K562 (cell line): Measurements from ENCODE around the gene SLC7A6. TPM values are rescaled to one million over a fixed set of nuclear protein-coding genes. Genes with fewer than 3 reads are reported as not detected.

Source experiments
- ATAC-seq: fragments of 200-7000 bp; cut with Tn5 transposase; 3 replicates; pipeline ENCODE4 v1.9.1; 2020; ENCODE audit warnings: moderate library complexity
- BruUV-seq: library from RNA; stranded (reverse); fragments of 400-500 nt; replicated peaks from 2 replicates; lab custom pipeline; 2021; lab: Mats Ljungman, UMichigan
- CTCF ChIA-PET: fragments of 300-600 bp; formaldehyde crosslinking; extraction: SDS; loops from one replicate; lab custom pipeline; 2021; ENCODE audit warnings: low intra/inter-chr PET ratio; lab: Yijun Ruan, JAX
- POLR2A ChIA-PET: fragments of 300-600, 350-650 bp; sonication (Branson Sonifier 250); formaldehyde crosslinking; extraction: SDS; loops from one replicate; lab custom pipeline; 2021; ENCODE audit warnings: antibody characterized with exemption, inconsistent platforms; lab: Yijun Ruan, JAX
- DNase-seq, 4 experiments: peaks; one replicate each; pipeline versions ENCODE4 v3.0.0 to v3.0.0-alpha.2; 2011 to 2018; ENCODE audit warnings: low spot score in 3 of 4, mixed read lengths in 3 of 4; ENCODE audit errors: extremely low read depth in 1 of 4
- FAIRE-seq: peaks from 2 replicates; lab custom pipeline; 2011; peaks lifted over from hg19 to GRCh38; lab: Jason Lieb, UNC
- H2AFZ ChIP-seq: 2 replicates; pipeline ENCODE4 v1.6.0; 2011; ENCODE audit warnings: low read depth, low read length, control low read depth, inconsistent platforms
- H3K27ac ChIP-seq: fragments of 200-600 bp; 3 replicates; pipeline ENCODE4 v1.8.0; 2011; ENCODE audit warnings: low read depth, mild to moderate bottlenecking, control low read depth, inconsistent platforms, low read length, moderate library complexity, mixed read lengths; ENCODE audit errors: extremely low read depth
- H3K27me3 ChIP-seq, 2 experiments: fragments of 300-600 bp in 1 of 2; 2 replicates in 1 of 2; 3 replicates in 1 of 2; pipeline versions ENCODE4 v1.6.0 to v1.8.0; 2011; ENCODE audit warnings: inconsistent platforms in 2 of 2, low read length in 2 of 2, mild to moderate bottlenecking in 1 of 2, mixed read lengths in 1 of 2, moderate library complexity in 1 of 2; ENCODE audit not compliant: control insufficient read depth in 2 of 2, insufficient read depth in 2 of 2
- H3K36me3 ChIP-seq: fragments of 300-600 bp; 3 replicates; pipeline ENCODE4 v1.8.0; 2011; ENCODE audit warnings: mild to moderate bottlenecking, low read length, inconsistent platforms; ENCODE audit not compliant: control insufficient read depth, insufficient read depth
- H3K4me1 ChIP-seq, 2 experiments: fragments of 200-600 bp in 1 of 2; replicated peaks in 1 of 2; 2 replicates in 1 of 2; 3 replicates in 1 of 2; pipeline versions ENCODE4 v1.5.1 to v1.8.0; 2011; ENCODE audit warnings: inconsistent platforms in 2 of 2, low read length in 2 of 2, mild to moderate bottlenecking in 1 of 2, mixed read lengths in 1 of 2, moderate library complexity in 1 of 2; ENCODE audit not compliant: control insufficient read depth in 2 of 2, insufficient read depth in 2 of 2
- H3K4me2 ChIP-seq: 2 replicates; pipeline ENCODE4 v1.6.1; 2011; ENCODE audit warnings: low read length, control low read depth, inconsistent platforms, mixed read lengths; ENCODE audit not compliant: insufficient read depth
- H3K4me3 ChIP-seq: fragments of 200-600 bp; sonication (generic), shearing (Covaris generic); 2 replicates; pipeline ENCODE4 v1.5.1; 2016; ENCODE audit warnings: control low read depth, inconsistent platforms
- H3K79me2 ChIP-seq: fragments of 200-600 bp; 3 replicates; pipeline ENCODE4 v1.8.0; 2011; ENCODE audit warnings: low read length, inconsistent platforms; ENCODE audit not compliant: control insufficient read depth, insufficient read depth
- H3K9ac ChIP-seq, 2 experiments: 2 replicates each; pipeline versions ENCODE4 v1.6.0 to v1.6.1; 2011; ENCODE audit warnings: low read depth in 2 of 2, low read length in 2 of 2, control low read depth in 1 of 2, inconsistent platforms in 1 of 2, mild to moderate bottlenecking in 1 of 2, mixed read lengths in 1 of 2; ENCODE audit not compliant: insufficient read depth in 1 of 2
- H3K9me1 ChIP-seq: one replicate; pipeline ENCODE4 v1.6.0; 2011; ENCODE audit warnings: inconsistent platforms, mild to moderate bottlenecking, low read length, moderate library complexity; ENCODE audit not compliant: control insufficient read depth, insufficient read depth
- H3K9me3 ChIP-seq: replicated peaks from 2 replicates; pipeline ENCODE4 v1.5.1; 2011; ENCODE audit warnings: low read depth, low read length, inconsistent platforms; ENCODE audit not compliant: control insufficient read depth, insufficient read depth
- H4K20me1 ChIP-seq: replicated peaks from 2 replicates; pipeline ENCODE4 v1.6.1; 2011; ENCODE audit warnings: low read length, inconsistent platforms, mixed read lengths; ENCODE audit not compliant: control insufficient read depth, insufficient read depth
- BHLHE40 ChIP-seq: IDR thresholded peaks from 2 replicates; pipeline ENCODE4 v1.6.1; 2011; ENCODE audit warnings: low read length, improper control_type of control experiment
- ERF ChIP-seq: fragments of 450-650 bp; formaldehyde crosslinking; IDR thresholded peaks from 2 replicates; pipeline ENCODE4 v1.4.0; 2020; ENCODE audit warnings: mild to moderate bottlenecking, mixed read lengths
- LARP7 ChIP-seq: fragments of 450-650 bp; IDR thresholded peaks from 2 replicates; pipeline ENCODE4 v1.6.1; 2016
- MYNN ChIP-seq, 2 experiments: sonication (generic); formaldehyde crosslinking in 1 of 2; IDR thresholded peaks; 2 replicates each; pipeline versions ENCODE4 v1.5.0 to v1.6.1; 2016 to 2020; ENCODE audit warnings: antibody characterized with exemption in 1 of 2, missing genetic modification reagents in 1 of 2
- NCOR1 ChIP-seq: fragments of 450-650 bp; IDR thresholded peaks from 2 replicates; pipeline ENCODE4 v1.6.1; 2016; ENCODE audit warnings: mild to moderate bottlenecking, moderate library complexity
- SAFB ChIP-seq: fragments of 200-400 bp; formaldehyde crosslinking; IDR thresholded peaks from 2 replicates; pipeline ENCODE4 v1.6.1; 2017; ENCODE audit warnings: low read depth, low read length, borderline replicate concordance
- SIRT6 ChIP-seq: IDR thresholded peaks from one replicate; pipeline ENCODE4 v1.6.1; 2012; ENCODE audit warnings: low read depth, mild to moderate bottlenecking, control low read depth, inconsistent platforms, low read length, moderate library complexity
- SP1 ChIP-seq: sonication (generic); formaldehyde crosslinking; IDR thresholded peaks from 2 replicates; pipeline ENCODE4 v1.8.1; 2022; ENCODE audit warnings: mild to moderate bottlenecking, missing genetic modification reagents
- ZNF121 ChIP-seq: sonication (generic); formaldehyde crosslinking; conservative IDR thresholded peaks from 2 replicates; pipeline ENCODE4 v1.8.0; 2022; ENCODE audit warnings: missing genetic modification reagents
- ZNF668 ChIP-seq: fragments of 250-450 bp; sonication (Bioruptor Pico); IDR thresholded peaks from 2 replicates; pipeline ENCODE4 v1.8.0; 2022; ENCODE audit warnings: mild to moderate bottlenecking, inconsistent platforms
- WGBS: fragments of 100-300 bp; shearing (Covaris generic); methylation state at CpG from one replicate; pipeline ENCODE4 v1.1.6; 2016; ENCODE audit warnings: low coverage, mixed read lengths; ENCODE audit not compliant: insufficient coverage; ENCODE audit errors: missing lambda C conversion rate; 5-methylcytosine and 5-hydroxymethylcytosine counted together
- in situ Hi-C: fragments of 300-500 bp; cut with MboI; formaldehyde crosslinking; loops from 4 replicates; pipeline ENCODE4 v1.15.0; 2018; ENCODE audit warnings: inconsistent platforms, mixed read lengths
- intact Hi-C: fragments of 100-400 bp; cut with micrococcal nuclease; formaldehyde crosslinking; loops from 2 replicates; pipeline ENCODE4 v1.14.2; 2022
- polyA plus RNA-seq, 8 experiments: library from polyadenylated mRNA; depleted of rRNA in 4 of 8; stranded (reverse) in 5 of 8; unstranded in 3 of 8; fragments of >200 nt; fragmentation: Nextera tagmentation in 2 of 8; fragmentation: Illumina TruSeq in 1 of 8; extraction: Ambion mirVana in 2 of 8; extraction: Trizol in 1 of 8; gene quantifications; 2 replicates each; pipeline versions ENCODE4 v1.2.1 to v1.2.3, GENCODE V29; 2011 to 2014; ENCODE audit warnings: inconsistent platforms in 1 of 8, missing spikeins in 1 of 8
- total RNA-seq, 7 experiments: library from RNA; depleted of rRNA in 6 of 7; stranded (reverse); fragments of >200 nt in 6 of 7; fragmentation: Illumina TruSeq in 2 of 7; extraction: Trizol in 2 of 7; gene quantifications; 2 replicates each; pipeline versions ENCODE4 v1.2.1 to v1.2.3, GENCODE V29; 2011 to 2021; ENCODE audit warnings: low replicate concordance in 1 of 7
- TF ChIP-seq, protein P1 (sequence below): fragments of 250-450 bp; sonication (Bioruptor Pico); IDR thresholded peaks from 2 replicates; pipeline ENCODE4 v1.8.0; 2022; ENCODE audit warnings: moderate library complexity, mild to moderate bottlenecking, inconsistent platforms

Gene SLC7A6
- total and polyA plus RNA-seq, 9 of the 15 experiments (the other 6 are each of a cell fraction or from before 2014, with no cell fraction given), result 12.6 to 60.1 (median 29.8) TPM

DNA sequence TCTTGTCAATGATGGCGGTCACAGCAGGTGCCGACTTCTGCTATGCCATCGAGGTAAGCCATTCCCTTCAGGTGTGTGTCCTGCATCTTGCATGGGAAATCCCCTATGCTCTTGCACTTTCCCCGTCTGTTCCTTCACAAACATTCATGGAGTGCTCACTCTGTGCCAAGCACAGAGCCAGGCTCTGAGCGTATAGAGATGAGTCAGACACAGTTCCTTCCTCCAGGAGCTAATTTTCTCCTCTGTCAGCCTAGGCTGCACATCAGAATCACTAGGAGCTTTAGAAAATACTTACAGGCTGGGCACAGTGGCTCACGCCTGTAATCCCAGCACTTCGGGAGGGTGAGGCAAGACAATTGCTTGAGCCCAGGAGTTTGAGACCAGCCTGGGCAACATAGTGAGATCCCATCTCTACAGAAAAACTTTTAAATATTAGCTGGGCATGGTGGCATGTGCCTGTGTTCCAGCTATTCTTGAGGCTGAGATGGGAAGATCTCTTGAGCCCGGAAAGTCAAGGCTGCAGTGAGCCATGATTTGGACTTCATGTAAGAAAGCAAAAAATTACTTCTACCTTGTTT is 60.5 kb downstream of the SLC7A6 start:
- TF ChIP-seq MYNN (IDR thresholded peaks at IDR 0.05) (no peak), MYNN (CRISPR knock-in tag; IDR thresholded peaks at IDR 0.05) (no peak), ZNF121 (0 out of 2 replicates have a peak, but pooled peaks have one; percentile 7)
- Histone ChIP-seq H3K4me1 (no peaks in the 10 kb centered on the region), H3K4me2 (no peak overlapping the region), H3K27me3 (no peaks in the 10 kb centered on the region), H3K36me3 (peaks cover 78% of the 10 kb centered on the region), H3K9me3 (no peaks in the 10 kb centered on the region), H4K20me1 (no peaks in the 10 kb centered on the region), H3K79me2 (no peaks in the 10 kb centered on the region), H3K4me3 (no peak overlapping the region), H3K27ac (no peak overlapping the region), H2AFZ (no peak overlapping the region), H3K9me1 (peaks cover 3% of the 10 kb centered on the region), H3K9ac (no peak overlapping the region)
- ChIA-PET CTCF (no interaction called here), POLR2A (interaction anchor here (1.4 kb wide), 1 partner anchor 14 kb away, joined by 4 read pairs; the partner anchor contains the start of genes PRMT7 and SLC7A6OS)
- FAIRE-seq, result no peak
- intact Hi-C loops (no loop called here), in situ Hi-C loops (loop anchor here (5.0 kb wide), 1 partner anchor 63 kb away; the partner anchor contains the start of gene SLC7A6)
- no peak for DNase-seq
- no TSS peak for BruUV-seq
- ATAC-seq, result no peak
- 99% methylated on average over 8 of the region's 8 CpGs for WGBS

DNA sequence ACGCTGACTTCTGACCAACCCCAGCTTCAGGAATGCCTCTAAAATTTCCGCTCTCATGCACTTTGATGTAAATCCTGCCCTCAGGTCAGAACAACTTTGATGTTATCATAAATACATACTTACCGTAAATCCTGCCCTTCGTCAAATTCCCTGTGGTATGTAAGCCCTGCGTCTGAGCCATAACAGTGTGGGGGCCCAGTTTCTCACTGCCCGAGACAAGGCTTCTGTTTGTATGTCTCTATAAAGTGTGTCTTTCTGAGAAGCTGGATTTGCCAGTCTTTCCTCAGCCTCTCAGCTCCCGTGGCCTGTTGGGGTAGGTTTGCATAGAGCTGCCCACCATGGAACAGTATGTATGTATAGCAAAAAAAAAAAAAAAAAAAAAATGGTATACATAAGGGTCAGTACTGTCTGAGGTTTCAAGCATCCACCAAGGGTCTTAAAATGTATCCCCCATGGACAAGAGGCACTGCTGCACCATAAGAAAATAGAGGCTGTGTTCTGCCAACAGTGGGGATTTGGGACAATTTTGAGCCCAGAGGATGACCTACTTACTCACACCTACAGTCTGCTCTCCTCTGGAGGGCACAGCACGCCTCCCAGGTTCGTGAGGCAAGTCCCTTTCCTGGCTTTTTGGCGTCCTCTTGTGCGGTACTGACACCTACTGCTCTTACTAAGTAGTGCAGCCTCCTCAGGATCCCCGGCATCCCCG is 64.0 kb downstream of the SLC7A6 start:
- DNase-seq (peak; percentile 78 to 83 (median 82)), ATAC-seq (peak; percentile 99), FAIRE-seq (peak; percentile 94)
- H3K4me2 ChIP-seq, result no peak overlapping the region
- no peaks in the 10 kb centered on the region for H3K27me3 ChIP-seq
- CTCF ChIA-PET, result interaction anchor here (0.7 to 4.8 kb wide), 3 partner anchors 66 to 655 kb away, joined by 3 to 73 read pairs (median 7); partner anchors contain the start of gene SLC7A6
- no peaks in the 10 kb centered on the region for H4K20me1 ChIP-seq
- H3K9me1 ChIP-seq, result no peaks in the 10 kb centered on the region
- H3K4me1 ChIP-seq, result no peaks in the 10 kb centered on the region
- in situ Hi-C loops, result loop anchor here (5.0 kb wide), 1 partner anchor 66 kb away; the partner anchor contains the start of gene SLC7A6
- POLR2A ChIA-PET, result interaction anchor here (0.9 to 3.1 kb wide), 6 partner anchors 10 to 68 kb away, joined by 3 to 12 read pairs (median 6); partner anchors contain the start of genes PRMT7, SLC7A6 and SLC7A6OS
- BruUV-seq, result TSS peak; percentile 16
- H2AFZ ChIP-seq, result no peak overlapping the region
- H3K79me2 ChIP-seq, result 0 out of 3 replicates have a peak, but pooled peaks cover 2% of the 10 kb centered on the region
- H3K4me3 ChIP-seq, result no peak overlapping the region
- no peak overlapping the region for H3K9ac ChIP-seq
- H3K27ac ChIP-seq, result no peak overlapping the region
- no peaks in the 10 kb centered on the region for H3K9me3 ChIP-seq
- peaks cover 83% of the 10 kb centered on the region for H3K36me3 ChIP-seq
- intact Hi-C loops, result loop anchor here (1.0 kb wide), 1 partner anchor 67 kb away; no protein-coding TSS in a partner anchor
- 57% methylated on average over 13 of the region's 13 CpGs for WGBS
- TF ChIP-seq, protein P1, sequence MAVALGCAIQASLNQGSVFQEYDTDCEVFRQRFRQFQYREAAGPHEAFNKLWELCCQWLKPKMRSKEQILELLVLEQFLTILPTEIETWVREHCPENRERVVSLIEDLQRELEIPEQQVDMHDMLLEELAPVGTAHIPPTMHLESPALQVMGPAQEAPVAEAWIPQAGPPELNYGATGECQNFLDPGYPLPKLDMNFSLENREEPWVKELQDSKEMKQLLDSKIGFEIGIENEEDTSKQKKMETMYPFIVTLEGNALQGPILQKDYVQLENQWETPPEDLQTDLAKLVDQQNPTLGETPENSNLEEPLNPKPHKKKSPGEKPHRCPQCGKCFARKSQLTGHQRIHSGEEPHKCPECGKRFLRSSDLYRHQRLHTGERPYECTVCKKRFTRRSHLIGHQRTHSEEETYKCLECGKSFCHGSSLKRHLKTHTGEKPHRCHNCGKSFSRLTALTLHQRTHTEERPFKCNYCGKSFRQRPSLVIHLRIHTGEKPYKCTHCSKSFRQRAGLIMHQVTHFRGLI (CRISPR knock-in tag), result no peak
- TF ChIP-seq SAFB, result no peak
- no peak for TF ChIP-seq ZNF668 (CRISPR knock-in tag)
- TF ChIP-seq NCOR1, result no peak
- TF ChIP-seq SP1 (CRISPR knock-in tag), result peak; percentile 38; the same call in 1 of the 2 replicates
- no peak for TF ChIP-seq LARP7
- peak; percentile 47; the same call in 1 of the 2 replicates for TF ChIP-seq BHLHE40
- 0 out of 2 replicates have a peak, but pooled peaks have one; percentile 65 for TF ChIP-seq ERF (CRISPR knock-in tag)
- no peak for TF ChIP-seq SIRT6
